AG04450 (cell line): Measurements from ENCODE around the gene MRPL12. TPM values are rescaled to one million over a fixed set of nuclear protein-coding genes. Genes with fewer than 3 reads are reported as not detected.

Source experiments
- CTCF ChIA-PET: fragments of 300-600, 350-600 bp; formaldehyde crosslinking; extraction: SDS; loops from one replicate; lab custom pipeline; 2022; ENCODE audit warnings: antibody characterized with exemption, inconsistent platforms; lab: Charles Lee
- POLR2A ChIA-PET: fragments of 350-600 bp; formaldehyde crosslinking; extraction: SDS; loops from one replicate; lab custom pipeline; 2021; ENCODE audit warnings: antibody characterized with exemption, inconsistent platforms; lab: Yijun Ruan, JAX
- DNase-seq: peaks from one replicate; pipeline ENCODE4 v3.0.0-alpha.2; 2011; ENCODE audit warnings: low read depth, low spot score
- H3K27ac ChIP-seq: one replicate; pipeline ENCODE4 v1.5.1; 2012; ENCODE audit warnings: low read depth, low read length, control low read depth
- H3K27me3 ChIP-seq: one replicate; pipeline ENCODE4 v1.6.0; 2012; ENCODE audit warnings: low read length; ENCODE audit not compliant: control insufficient read depth, insufficient read depth
- H3K4me3 ChIP-seq: 2 replicates; pipeline ENCODE4 v1.5.1; 2011; ENCODE audit warnings: mild to moderate bottlenecking, low read depth, low read length, control low read depth
- H3K9me3 ChIP-seq: 2 replicates; pipeline ENCODE4 v1.5.1; 2012; ENCODE audit warnings: low read length; ENCODE audit not compliant: control insufficient read depth, insufficient read depth
- CTCF ChIP-seq: IDR thresholded peaks from 2 replicates; pipeline ENCODE4 v1.5.1; 2011; ENCODE audit warnings: low read depth, low read length, control low read depth, inconsistent platforms
- polyA plus RNA-seq: library from polyadenylated mRNA; depleted of rRNA; stranded (reverse); fragments of >200 nt; gene quantifications from 2 replicates; pipeline ENCODE4 v1.2.3, GENCODE V29; 2011

Gene MRPL12
- polyA plus RNA-seq, 1 experiment = 52.1 TPM

GRCh38 chr17:81683584-81684441 is 19.4 kb upstream of the MRPL12 start, which contains the start of the genes ARL16 and HGS:
Gene ARL16, minus strand, starts transcription at chr17:81683797. Its CDS starts 44 bp downstream, at chr17:81683753.
Gene HGS, plus strand, starts transcription at chr17:81684011. Its CDS starts 56 bp downstream, at chr17:81684067.
- ChIA-PET CTCF (interaction anchor here (0.6 to 1.2 kb wide), 2 partner anchors 83 to 599 kb away, joined by 3 read pairs; no protein-coding TSS in a partner anchor), POLR2A (interaction anchor here (0.6 to 3.4 kb wide), 15 partner anchors 8 to 679 kb away, joined by 3 to 35 read pairs (median 3); partner anchors contain the start of genes ACTG1, CCDC137, MRPL12 and NPLOC4)
- Histone ChIP-seq H3K27me3 (no peaks in the 10 kb centered on the region), H3K4me3 (peak within 1 kb of the TSS; percentile 92), H3K27ac (peak within 1 kb of the TSS; percentile 94), H3K9me3 (no peaks in the 10 kb centered on the region; the same call in 1 of the 2 replicates)
- DNase-seq = peak; percentile 99
- no peak for TF ChIP-seq CTCF

GRCh38 chr17:81684442-81684911 is 18.7 kb upstream of the MRPL12 start:
- Histone ChIP-seq H3K27me3 (no peaks in the 10 kb centered on the region), H3K9me3 (no peaks in the 10 kb centered on the region; the same call in 1 of the 2 replicates), H3K27ac (peak overlapping the region; percentile 94), H3K4me3 (peak overlapping the region; percentile 79)
- DNase-seq = no peak
- ChIA-PET POLR2A (interaction anchor here (0.6 to 3.4 kb wide), 9 partner anchors 11 to 182 kb away, joined by 3 to 35 read pairs (median 5); partner anchors contain the start of genes ACTG1, CCDC137, MRPL12 and NPLOC4), CTCF (interaction anchor here (1.1 kb wide), 1 partner anchor 18 kb away, joined by 3 read pairs; no protein-coding TSS in a partner anchor)
- TF ChIP-seq CTCF = no peak

- ChIA-PET CTCF (interaction anchor here (1.1 kb wide), 1 partner anchor 17 kb away, joined by 3 read pairs; no protein-coding TSS in a partner anchor), POLR2A (interaction anchor here (1.4 to 3.4 kb wide), 3 partner anchors 11 to 19 kb away, joined by 4 to 35 read pairs (median 6); partner anchors contain the start of genes CCDC137, MRPL12 and OXLD1)
- Histone ChIP-seq H3K9me3 (no peaks in the 10 kb centered on the region; the same call in 1 of the 2 replicates), H3K4me3 (peak overlapping the region; percentile 79), H3K27ac (peak overlapping the region; percentile 94), H3K27me3 (no peaks in the 10 kb centered on the region)
- DNase-seq = peak; percentile 23
- no peak for TF ChIP-seq CTCF
Measured at GRCh38 chr17:81685108-81685507, 18.1 kb upstream of the MRPL12 start.

DNA sequence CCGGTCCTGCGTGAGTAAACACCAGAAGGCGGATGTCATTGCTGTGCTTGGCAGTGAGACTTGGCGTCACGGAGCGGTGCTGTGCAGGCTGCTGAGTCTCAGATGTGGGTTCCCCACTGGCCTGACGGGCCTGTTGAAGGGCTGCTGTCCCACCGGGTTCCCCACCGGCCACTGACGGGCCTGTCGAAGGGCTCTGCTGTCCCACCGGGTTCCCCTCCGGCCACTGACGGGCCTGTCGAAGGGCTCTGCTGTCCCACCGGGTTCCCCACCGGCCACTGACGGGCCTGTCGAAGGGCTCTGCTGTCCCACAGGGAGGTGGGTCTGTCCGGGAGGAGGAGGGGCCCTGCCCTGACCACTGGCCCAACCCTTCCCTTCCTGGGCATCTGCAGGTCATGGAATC is 16.6 kb upstream of the MRPL12 start:
- CTCF ChIA-PET = no interaction called here
- POLR2A ChIA-PET = no interaction called here

More for the DNA sequence above, 16.6 kb upstream of the MRPL12 start:
- Histone ChIP-seq H3K4me3 (no peak overlapping the region), H3K27ac (no peak overlapping the region), H3K27me3 (no peaks in the 10 kb centered on the region), H3K9me3 (no peaks in the 10 kb centered on the region; the same call in 1 of the 2 replicates)
- no peak for DNase-seq
- TF ChIP-seq CTCF = no peak
